HG03558 (cell line): ENCODE data around the gene KIF13A.
"Not testable (repeated sequence)": the region's sequence is repeated elsewhere in the genome, so short reads cannot be mapped to it uniquely, and the experiment has no call there.

ENCODE experiments used
- ATAC-seq: cut with Tn5 transposase; IDR thresholded peaks from one replicate; pipeline ENCODE4 v1.9.1; 2021; ENCODE audit warnings: moderate number of reproducible peaks; ENCODE audit not compliant: unreplicated experiment; ENCODE audit errors: extremely low read depth

KIF13A gene

GRCh38 chr6:17740559-17741220 lies 246.7 kb downstream of the KIF13A start:
- ATAC-seq: no peak

DNA sequence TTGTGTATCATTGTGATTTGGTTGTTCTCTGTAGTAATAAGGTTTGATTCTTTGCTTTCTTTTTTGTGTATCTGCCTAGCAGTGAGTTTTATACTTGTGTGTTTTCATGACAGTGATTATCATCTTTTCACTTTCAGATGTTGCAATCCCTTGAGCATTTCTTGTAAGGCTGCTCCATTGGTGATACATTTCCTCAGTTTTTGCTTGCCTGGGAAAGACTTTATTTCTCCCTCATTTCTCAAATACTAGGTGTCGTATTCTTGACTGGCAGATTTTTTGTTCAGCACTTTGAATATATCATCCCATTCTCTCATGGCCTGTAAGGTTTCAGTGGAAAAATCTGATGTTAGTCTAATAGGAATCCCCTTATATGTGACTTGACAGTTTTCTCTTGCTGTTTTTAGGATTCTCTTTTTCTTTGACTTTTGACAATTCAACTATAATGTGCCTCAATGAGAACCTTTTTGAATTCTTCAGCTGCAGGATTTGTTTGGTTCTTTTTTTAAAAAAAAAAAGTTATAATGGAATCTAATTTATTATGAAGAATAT lies 249.7 kb downstream of the KIF13A start:
- ATAC-seq: no peak

DNA sequence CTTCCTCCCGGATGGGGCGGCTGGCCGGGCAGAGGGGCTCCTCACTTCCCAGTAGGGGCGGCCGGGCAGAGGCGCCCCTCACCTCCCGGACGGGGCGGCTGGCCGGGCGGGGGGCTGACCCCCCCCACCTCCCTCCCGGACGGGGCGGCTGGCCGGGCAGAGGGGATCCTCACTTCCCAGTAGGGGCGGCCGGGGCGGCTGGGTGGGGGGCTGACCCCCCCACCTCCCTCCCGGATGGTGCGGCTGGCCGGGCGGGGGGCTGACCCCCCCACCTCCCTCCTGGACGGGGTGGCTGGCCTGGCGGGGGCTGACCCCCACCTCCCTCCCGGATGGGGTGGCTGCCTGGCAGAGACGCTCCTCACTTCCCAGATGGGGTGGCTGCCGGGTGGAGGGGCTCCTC lies 252.1 kb downstream of the KIF13A start:
- ATAC-seq: not testable (repeated sequence)

GRCh38 chr6:17730078-17730704 lies 257.2 kb downstream of the KIF13A start:
- no peak for ATAC-seq

DNA sequence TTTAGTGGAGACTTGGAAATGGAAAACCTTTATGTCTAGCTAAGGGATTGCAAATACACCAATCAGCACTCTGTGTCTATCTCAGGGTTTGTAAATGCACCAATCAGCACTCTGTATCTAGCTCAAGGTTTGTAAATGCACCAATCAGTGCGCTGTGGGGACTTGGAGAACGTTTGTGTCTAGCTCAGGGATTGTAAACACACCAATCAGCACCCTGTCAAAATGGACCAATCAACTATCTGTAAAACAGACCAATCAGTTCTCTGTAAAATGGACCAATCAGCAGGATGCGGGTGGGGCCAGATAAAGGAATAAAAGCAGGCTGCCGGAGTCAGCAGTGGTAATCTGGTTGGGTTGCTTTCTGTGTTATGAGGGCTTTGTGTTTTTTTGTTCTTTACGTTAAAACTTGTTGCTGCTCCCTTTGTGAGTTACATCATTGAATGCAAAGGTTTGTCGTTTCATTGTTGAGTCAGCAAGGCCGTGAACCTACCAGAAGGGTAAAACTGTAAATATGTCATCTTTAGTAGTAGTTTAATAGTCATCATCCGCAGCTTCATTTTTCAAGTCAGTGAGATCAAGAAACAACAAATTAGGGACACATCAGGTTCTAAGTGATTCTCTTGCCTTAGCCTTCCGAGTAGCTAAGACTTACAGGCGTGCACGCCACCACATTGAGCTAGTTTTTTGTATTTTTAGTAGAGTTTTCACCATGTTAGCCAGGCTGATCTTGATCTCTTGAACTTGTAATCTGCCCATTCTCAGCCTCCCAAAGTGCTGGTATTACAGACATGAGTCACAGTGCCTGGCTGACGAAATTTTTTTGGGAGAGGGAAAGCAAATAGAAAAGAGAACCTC lies 258.0 kb downstream of the KIF13A start:
- no peak for ATAC-seq

DNA sequence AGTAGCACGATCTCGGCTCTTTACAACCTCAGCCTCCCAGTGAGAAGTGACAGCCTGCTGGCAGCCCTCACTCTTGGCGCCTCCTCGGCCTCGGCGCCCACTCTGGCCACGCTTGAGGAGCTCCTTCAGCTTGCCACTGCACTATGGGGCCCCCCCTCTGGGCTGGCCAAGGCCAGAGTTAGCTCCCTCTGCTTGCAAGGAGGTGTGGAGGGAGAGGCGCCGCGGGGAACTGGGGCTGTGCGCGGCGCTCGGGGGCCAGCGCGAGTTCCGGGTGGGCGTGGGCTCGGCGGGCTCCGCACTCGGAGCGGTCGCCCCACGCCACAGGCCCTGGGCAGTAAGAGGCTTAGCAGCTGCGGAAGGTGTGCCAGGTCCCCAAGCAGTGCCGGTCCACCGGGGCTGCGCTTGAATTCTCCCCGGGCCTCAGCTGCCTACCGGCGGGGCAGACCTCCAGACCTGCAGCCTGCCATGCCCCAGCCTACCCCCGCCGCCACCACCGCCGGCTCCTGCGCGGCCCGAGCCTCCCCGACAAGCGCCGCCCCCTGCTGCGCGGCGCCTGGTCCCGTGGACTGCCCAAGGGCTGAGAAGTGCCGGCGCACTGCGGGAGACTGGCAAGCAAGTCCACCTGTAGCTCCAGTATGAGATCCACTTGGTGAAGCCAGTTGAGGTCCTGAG lies 258.7 kb downstream of the KIF13A start:
- ATAC-seq: no peak

- ATAC-seq: no peak
These were observed 262.4 kb downstream of the KIF13A start for GRCh38 chr6:17725083-17725482.

DNA sequence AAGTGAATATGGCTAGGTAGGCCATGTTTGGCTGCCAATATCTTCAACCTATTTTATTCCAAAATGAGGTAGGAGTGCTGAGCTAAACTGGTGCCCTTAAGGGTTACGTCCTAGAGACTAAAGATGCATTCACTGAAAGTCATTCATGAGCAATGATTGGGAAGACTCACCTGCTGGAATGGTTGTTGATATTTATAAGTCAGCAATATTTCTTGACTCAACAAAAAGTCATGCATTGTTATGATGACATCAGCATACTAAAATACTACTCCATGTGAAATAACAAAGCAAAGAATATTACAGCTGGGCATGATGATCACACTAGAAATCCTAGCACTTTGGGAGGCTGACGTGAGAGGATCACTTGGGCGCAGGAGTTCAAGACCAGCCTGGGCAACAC lies 263.1 kb downstream of the KIF13A start:
- ATAC-seq: no peak

GRCh38 chr6:17721671-17722070 lies 265.8 kb downstream of the KIF13A start:
- ATAC-seq: no peak

GRCh38 chr6:17719323-17720041 lies 268.0 kb downstream of the KIF13A start:
- ATAC-seq: no peak

DNA sequence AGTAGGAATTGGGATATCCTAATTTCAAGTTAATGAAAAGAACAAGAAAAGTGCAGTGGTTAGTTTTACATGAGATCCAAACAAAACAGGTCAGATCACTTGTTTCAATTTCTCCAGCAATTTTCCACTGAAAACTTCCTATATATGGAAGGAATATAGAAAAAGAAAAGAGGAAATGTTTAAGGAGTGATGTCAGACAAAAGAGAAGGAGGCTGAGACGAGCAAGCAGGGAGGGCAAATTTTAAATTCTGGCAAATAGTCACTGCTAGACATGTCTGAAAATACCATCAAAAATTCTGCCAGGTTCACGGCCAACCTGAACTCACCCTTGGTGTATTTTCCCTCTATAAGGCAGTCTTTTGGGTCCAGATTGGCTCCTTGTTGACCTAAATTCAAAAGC lies 271.2 kb downstream of the KIF13A start:
- no peak for ATAC-seq

GRCh38 chr6:17714879-17715851 lies 272.3 kb downstream of the KIF13A start:
- ATAC-seq: peak; percentile 79

GRCh38 chr6:17714177-17714576 lies 273.3 kb downstream of the KIF13A start:
- ATAC-seq: no peak

GRCh38 chr6:17712576-17712975 lies 274.9 kb downstream of the KIF13A start:
- ATAC-seq: no peak

DNA sequence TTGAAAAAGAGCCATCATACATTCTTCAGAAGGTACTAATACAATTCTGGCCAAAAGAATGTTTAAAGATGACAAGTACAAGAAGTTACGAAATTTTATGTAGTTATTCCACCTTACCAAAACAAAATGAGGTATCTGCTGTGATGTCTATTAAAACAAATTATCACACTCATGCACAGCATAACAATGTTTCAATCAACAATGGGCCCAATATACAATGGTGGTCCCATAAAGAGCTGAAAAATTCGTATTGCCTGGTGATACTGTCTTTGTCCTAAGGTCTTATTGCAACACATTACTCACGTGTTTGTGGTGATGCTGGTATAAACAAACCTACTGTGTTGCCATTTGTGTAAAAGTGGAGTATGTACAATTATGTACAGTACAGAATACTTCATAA lies 277.1 kb downstream of the KIF13A start:
- ATAC-seq: no peak

DNA sequence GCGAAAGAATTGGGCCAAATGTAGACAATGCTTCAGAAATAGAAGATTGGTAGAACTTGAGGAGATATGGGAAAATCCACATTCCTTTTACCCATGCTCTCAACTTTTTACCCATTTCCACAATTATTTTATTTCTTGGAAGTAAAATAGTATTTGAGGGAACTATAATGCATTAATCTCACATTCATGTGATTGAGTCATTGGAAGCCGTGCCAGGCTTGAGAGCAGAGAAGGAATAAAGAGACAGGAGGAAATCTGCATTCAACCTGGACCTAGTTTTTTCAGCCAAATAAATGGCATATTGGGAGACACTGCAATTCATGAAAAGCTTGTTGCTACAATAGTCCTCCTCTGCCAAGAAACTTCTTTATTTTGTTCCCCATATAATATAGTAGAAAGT lies 278.0 kb downstream of the KIF13A start:
- ATAC-seq: no peak
